Thoracic aorta (tissue), 2 donors: Measurements from ENCODE around the gene TPO. TPM values are rescaled to one million over a fixed set of nuclear protein-coding genes. Genes with fewer than 3 reads are reported as not detected.

Experiments
- ATAC-seq: fragments of 150-250 bp; one replicate; pipeline ENCODE4 v1.8.0; 2017; ENCODE audit warnings: low read depth; ENCODE audit not compliant: insufficient number of reproducible peaks, low FRiP score
- DNase-seq: peaks from one replicate; pipeline ENCODE4 v3.0.0-alpha.2; 2020; ENCODE audit warnings: low spot score
- H3K27ac ChIP-seq, 2 donors: fragments of 200-600 bp; sonication (generic); 1 replicate in 1 of 2; 2 replicates in 1 of 2; pipeline ENCODE4 v1.5.1; 2016; ENCODE audit warnings: mild to moderate bottlenecking in 2 of 2, moderate library complexity in 2 of 2
- H3K27me3 ChIP-seq: fragments of 200-600 bp; sonication (generic); replicated peaks from 2 replicates; pipeline ENCODE4 v1.6.0; 2016; ENCODE audit warnings: mild to moderate bottlenecking; ENCODE audit not compliant: insufficient read depth
- H3K36me3 ChIP-seq: fragments of 200-600 bp; sonication (generic); one replicate; pipeline ENCODE4 v1.5.1; 2016
- H3K4me1 ChIP-seq, 2 donors: fragments of 200-600 bp; sonication (generic); 1 replicate in 1 of 2; 2 replicates in 1 of 2; pipeline versions ENCODE4 v1.5.1 to v1.6.0; 2016; ENCODE audit warnings: low read depth in 2 of 2, mild to moderate bottlenecking in 1 of 2; ENCODE audit not compliant: control insufficient read depth in 1 of 2
- H3K4me3 ChIP-seq: fragments of 200-600 bp; sonication (generic); 2 replicates; pipeline ENCODE4 v1.5.1; 2016; ENCODE audit warnings: mild to moderate bottlenecking
- H3K9me3 ChIP-seq: fragments of 200-600 bp; sonication (generic); 2 replicates; pipeline ENCODE4 v1.5.1; 2016
- CTCF ChIP-seq: fragments of 200-600 bp; sonication (generic); IDR thresholded peaks from one replicate; pipeline ENCODE4 v1.5.1; 2019; ENCODE audit warnings: antibody characterized with exemption
- total RNA-seq, 2 donors: library from RNA; depleted of rRNA; stranded (reverse); fragments of >200 nt; gene quantifications; one replicate each; pipeline versions ENCODE4 v1.1.0 to v1.2.3, GENCODE V29; 2016

The TPO gene
- total RNA-seq, 2 donors from 2014 or later = 8.1 to 24.1 TPM

- DNase-seq (no peak), ATAC-seq (no peak)
- Histone ChIP-seq H3K4me1 (no peaks in the 10 kb centered on the region), H3K27me3 (no peaks in the 10 kb centered on the region), H3K27ac (no peak overlapping the region), H3K9me3 (no peaks in the 10 kb centered on the region), H3K36me3 (no peaks in the 10 kb centered on the region), H3K4me3 (no peak overlapping the region)
- no peak for TF ChIP-seq CTCF
Observed at GRCh38 chr2:1477196-1478040, 64.2 kb downstream of the TPO start.

- ATAC-seq (no peak), DNase-seq (no peak)
- Histone ChIP-seq H3K4me1 (no peaks in the 10 kb centered on the region), H3K9me3 (no peaks in the 10 kb centered on the region), H3K27me3 (no peaks in the 10 kb centered on the region), H3K4me3 (no peak overlapping the region), H3K27ac (no peak overlapping the region), H3K36me3 (no peaks in the 10 kb centered on the region)
- TF ChIP-seq CTCF = no peak
Observed at GRCh38 chr2:1478311-1479305, 65.3 kb downstream of the TPO start.

- ATAC-seq (no peak), DNase-seq (no peak)
- Histone ChIP-seq H3K9me3 (no peaks in the 10 kb centered on the region), H3K4me1 (no peaks in the 10 kb centered on the region), H3K27me3 (no peaks in the 10 kb centered on the region), H3K36me3 (no peaks in the 10 kb centered on the region), H3K4me3 (no peak overlapping the region), H3K27ac (no peak overlapping the region)
- TF ChIP-seq CTCF = no peak
Observed at GRCh38 chr2:1479346-1479745, 66.1 kb downstream of the TPO start.

- ATAC-seq (no peak), DNase-seq (no peak)
- TF ChIP-seq CTCF = no peak
- H3K4me1 ChIP-seq = no peaks in the 10 kb centered on the region
- H3K4me3 ChIP-seq = no peak overlapping the region
- no peaks in the 10 kb centered on the region for H3K27me3 ChIP-seq
- H3K36me3 ChIP-seq = no peaks in the 10 kb centered on the region
- H3K9me3 ChIP-seq = no peaks in the 10 kb centered on the region
- no peak overlapping the region for H3K27ac ChIP-seq
Observed at GRCh38 chr2:1480671-1481076, 67.4 kb downstream of the TPO start.
